Measurements from ENCODE around the gene GHR.
"Not testable (repeated sequence)": the region's sequence is repeated elsewhere in the genome, so short reads cannot be mapped to it uniquely, and the experiment has no call there.

GHR gene

DNA sequence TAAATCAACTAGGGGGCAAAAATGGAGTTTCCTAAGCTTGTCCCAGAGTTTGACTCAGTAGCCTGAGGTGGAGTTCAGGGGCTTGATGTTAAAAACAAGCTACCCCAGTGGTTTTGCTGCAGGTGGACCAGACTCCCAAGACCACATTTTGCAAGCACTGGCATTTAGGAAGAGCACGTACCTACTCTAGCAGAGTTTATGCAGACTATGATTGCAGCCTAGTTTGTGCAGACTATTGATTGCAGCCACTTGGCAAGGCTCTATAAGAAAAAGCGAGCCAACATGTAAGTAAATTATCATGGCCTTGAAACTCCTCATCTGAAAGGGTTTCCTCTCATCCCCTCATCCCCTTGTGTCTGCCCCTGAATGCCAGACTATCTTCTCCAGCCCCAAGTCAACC is 231.4 kb downstream of the GHR start:
- no peaks in the 10 kb centered on the region for H3K4me1 ChIP-seq (ENCODE audit: insufficient read depth, low read length)
- no peaks in the 10 kb centered on the region for H3K9me3 ChIP-seq (ENCODE audit: low read length)
- H3K27me3 ChIP-seq (ENCODE audit: control insufficient read depth in 1 of 2, insufficient read depth in 2 of 2, low read length in 2 of 2), result no peaks in the 10 kb centered on the region
- H3K36me3 ChIP-seq (ENCODE audit: insufficient read depth, low read length), result no peaks in the 10 kb centered on the region
- no peak overlapping the region for H3K27ac ChIP-seq (ENCODE audit: low read depth, low read length)
- H3K4me3 ChIP-seq (ENCODE audit: low read depth in 1 of 2, low read length in 2 of 2), result no peak overlapping the region
- H3K9ac ChIP-seq (ENCODE audit: low read length), result no peak overlapping the region

DNA sequence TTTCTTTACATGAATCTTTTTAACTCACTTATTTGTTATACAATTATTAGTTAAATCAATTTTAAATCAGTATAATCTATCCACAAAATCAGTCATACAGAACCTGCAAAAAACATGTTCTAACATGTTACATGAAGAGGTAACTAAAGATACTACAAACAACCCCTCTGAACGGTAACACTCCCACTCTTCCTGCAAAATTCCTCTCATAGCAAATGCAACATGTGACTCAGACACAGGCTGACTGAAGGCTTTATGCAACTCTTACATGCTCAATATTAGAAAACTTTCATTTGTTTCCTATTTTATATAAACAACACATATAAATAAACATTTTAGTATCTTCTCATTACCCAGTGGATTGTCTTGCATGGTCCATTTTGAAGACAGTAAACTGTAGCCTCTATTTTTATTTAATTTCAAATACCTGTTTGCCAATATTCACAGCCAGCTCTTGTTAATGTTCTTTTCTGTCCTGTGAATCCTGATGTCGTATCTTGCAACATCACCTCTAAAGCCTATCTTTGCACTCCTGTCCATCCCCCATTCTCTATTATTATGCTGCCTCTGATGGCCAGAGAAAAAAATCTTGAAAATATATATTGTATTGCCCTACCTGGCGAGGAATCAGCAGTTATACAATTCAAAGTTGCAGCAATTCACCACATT is 232.9 kb downstream of the GHR start:
- H3K9me3 ChIP-seq (ENCODE audit: low read length), result no peaks in the 10 kb centered on the region
- H3K27ac ChIP-seq (ENCODE audit: low read depth, low read length), result no peak overlapping the region
- H3K27me3 ChIP-seq (ENCODE audit: control insufficient read depth in 1 of 2, insufficient read depth in 2 of 2, low read length in 2 of 2), result no peaks in the 10 kb centered on the region
- H3K4me3 ChIP-seq (ENCODE audit: low read depth in 1 of 2, low read length in 2 of 2), result no peak overlapping the region
- H3K9ac ChIP-seq (ENCODE audit: low read length), result no peak overlapping the region
- no peaks in the 10 kb centered on the region for H3K36me3 ChIP-seq (ENCODE audit: insufficient read depth, low read length)
- no peaks in the 10 kb centered on the region for H3K4me1 ChIP-seq (ENCODE audit: insufficient read depth, low read length)

DNA sequence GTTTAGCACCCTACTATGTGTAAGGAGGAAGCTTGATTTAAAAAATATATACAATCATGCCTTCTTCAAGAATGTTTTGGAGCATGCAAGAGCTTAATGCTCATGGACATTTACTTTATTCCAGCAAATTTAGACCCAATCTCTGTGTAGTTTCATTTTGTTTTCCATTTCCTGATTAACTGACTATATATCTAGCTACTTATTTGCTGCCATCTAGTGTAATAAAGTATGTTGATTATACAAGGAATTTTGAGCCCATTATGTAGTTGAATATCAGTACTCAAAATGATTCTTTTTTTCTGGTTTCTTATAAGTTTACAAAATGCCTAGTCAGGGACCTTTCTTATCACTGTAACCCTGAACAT is 233.4 kb downstream of the GHR start:
- Histone ChIP-seq H3K36me3 (ENCODE audit: insufficient read depth, low read length) (no peaks in the 10 kb centered on the region), H3K9ac (ENCODE audit: low read length) (no peak overlapping the region), H3K9me3 (ENCODE audit: low read length) (no peaks in the 10 kb centered on the region), H3K27me3 (ENCODE audit: control insufficient read depth in 1 of 2, insufficient read depth in 2 of 2, low read length in 2 of 2) (no peaks in the 10 kb centered on the region), H3K4me3 (ENCODE audit: low read depth in 1 of 2, low read length in 2 of 2) (no peak overlapping the region), H3K4me1 (ENCODE audit: insufficient read depth, low read length) (no peaks in the 10 kb centered on the region), H3K27ac (ENCODE audit: low read depth, low read length) (no peak overlapping the region)

DNA sequence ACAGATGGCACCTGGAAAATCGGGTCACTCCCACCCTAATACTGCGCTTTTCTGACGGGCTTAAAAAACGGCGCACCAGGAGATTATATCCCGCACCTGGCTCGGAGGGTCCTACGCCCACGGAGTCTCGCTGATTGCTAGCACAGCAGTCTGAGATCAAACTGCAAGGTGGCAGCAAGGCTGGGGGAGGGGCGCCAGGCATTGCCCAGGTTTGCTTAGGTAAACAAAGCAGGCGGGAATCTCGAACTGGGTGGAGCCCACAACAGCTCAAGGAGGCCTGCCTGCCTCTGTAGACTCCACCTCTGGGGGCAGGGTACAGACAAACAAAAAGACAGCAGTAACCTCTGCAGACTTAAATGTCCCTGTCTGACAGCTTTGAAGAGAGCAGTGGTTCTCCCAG is 236.6 kb downstream of the GHR start:
- H3K4me3 ChIP-seq (ENCODE audit: low read depth in 1 of 2, low read length in 2 of 2); H3K36me3 ChIP-seq (ENCODE audit: insufficient read depth, low read length); H3K27me3 ChIP-seq (ENCODE audit: control insufficient read depth in 1 of 2, insufficient read depth in 2 of 2, low read length in 2 of 2); H3K27ac ChIP-seq (ENCODE audit: low read depth, low read length); H3K9me3 ChIP-seq (ENCODE audit: low read length); H3K9ac ChIP-seq (ENCODE audit: low read length); H3K4me1 ChIP-seq (ENCODE audit: insufficient read depth, low read length): not testable (repeated sequence)

DNA sequence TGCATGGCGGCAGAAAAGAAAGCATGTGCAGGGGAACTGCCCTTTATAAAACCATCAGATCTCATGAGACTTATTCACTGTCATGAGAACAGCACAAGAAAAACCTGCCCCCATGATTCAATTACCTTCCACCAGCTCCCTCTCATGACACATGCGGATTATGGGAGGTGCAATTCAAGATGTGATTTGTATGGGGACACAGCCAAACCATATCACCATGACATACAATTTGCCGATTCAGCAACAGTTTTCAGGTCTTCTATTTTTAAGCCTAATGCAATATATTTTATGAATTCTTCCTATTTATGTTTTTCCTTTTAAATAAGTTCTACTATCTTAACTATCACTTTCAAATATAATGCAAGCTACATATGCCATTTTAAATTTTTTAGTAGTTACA is 242.6 kb downstream of the GHR start:
- Histone ChIP-seq H3K4me1 (ENCODE audit: insufficient read depth, low read length) (no peaks in the 10 kb centered on the region), H3K36me3 (ENCODE audit: insufficient read depth, low read length) (no peaks in the 10 kb centered on the region), H3K9me3 (ENCODE audit: low read length) (no peaks in the 10 kb centered on the region), H3K27me3 (ENCODE audit: control insufficient read depth in 1 of 2, insufficient read depth in 2 of 2, low read length in 2 of 2) (no peaks in the 10 kb centered on the region), H3K9ac (ENCODE audit: low read length) (no peak overlapping the region), H3K4me3 (ENCODE audit: low read depth in 1 of 2, low read length in 2 of 2) (no peak overlapping the region), H3K27ac (ENCODE audit: low read depth, low read length) (no peak overlapping the region)

DNA sequence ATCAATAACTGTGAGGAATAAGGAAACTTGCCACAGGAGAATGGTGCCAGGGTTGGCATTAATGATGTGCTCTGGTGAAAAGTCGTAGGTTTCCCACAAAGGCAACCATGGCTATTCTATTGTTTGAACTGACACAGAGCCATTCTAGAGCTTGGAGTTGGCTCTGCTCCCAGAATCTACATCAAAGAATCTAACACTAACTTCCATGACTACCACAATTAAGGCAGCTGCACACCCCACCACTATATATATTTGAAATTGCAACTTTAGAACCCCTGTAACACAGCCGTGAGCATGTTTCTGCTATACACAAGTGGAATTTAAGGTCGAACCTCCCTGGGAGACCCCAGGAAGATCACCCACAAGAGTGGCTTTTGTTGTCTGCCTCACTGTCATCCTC is 243.6 kb downstream of the GHR start:
- no peaks in the 10 kb centered on the region for H3K4me1 ChIP-seq (ENCODE audit: insufficient read depth, low read length)
- no peaks in the 10 kb centered on the region for H3K9me3 ChIP-seq (ENCODE audit: low read length)
- no peak overlapping the region for H3K27ac ChIP-seq (ENCODE audit: low read depth, low read length)
- H3K4me3 ChIP-seq (ENCODE audit: low read depth in 1 of 2, low read length in 2 of 2), result no peak overlapping the region
- H3K36me3 ChIP-seq (ENCODE audit: insufficient read depth, low read length), result no peaks in the 10 kb centered on the region
- no peaks in the 10 kb centered on the region for H3K27me3 ChIP-seq (ENCODE audit: control insufficient read depth in 1 of 2, insufficient read depth in 2 of 2, low read length in 2 of 2)
- no peak overlapping the region for H3K9ac ChIP-seq (ENCODE audit: low read length)

DNA sequence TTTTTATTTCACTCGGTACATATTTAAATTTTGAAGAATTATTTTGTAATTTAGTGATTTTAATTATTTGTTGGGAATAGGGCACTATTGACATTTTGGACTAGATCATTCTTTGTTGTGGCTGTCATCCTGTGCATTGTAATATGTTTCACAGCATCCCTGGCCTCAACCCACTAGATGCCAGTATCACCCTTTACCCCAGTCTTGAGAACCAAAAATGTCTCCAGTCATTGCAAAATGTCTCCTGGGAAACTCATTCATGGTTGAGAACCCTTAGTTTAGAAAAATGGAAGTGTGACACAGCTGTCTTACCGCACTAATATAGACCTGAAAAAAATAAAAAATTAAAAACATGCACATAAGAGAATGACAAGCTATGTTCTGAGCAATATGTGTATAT is 245.0 kb downstream of the GHR start:
- no peaks in the 10 kb centered on the region for H3K27me3 ChIP-seq (ENCODE audit: control insufficient read depth in 1 of 2, insufficient read depth in 2 of 2, low read length in 2 of 2)
- H3K36me3 ChIP-seq (ENCODE audit: insufficient read depth, low read length), result no peaks in the 10 kb centered on the region
- no peak overlapping the region for H3K4me3 ChIP-seq (ENCODE audit: low read depth in 1 of 2, low read length in 2 of 2)
- H3K9me3 ChIP-seq (ENCODE audit: low read length), result no peaks in the 10 kb centered on the region
- H3K27ac ChIP-seq (ENCODE audit: low read depth, low read length), result no peak overlapping the region
- no peaks in the 10 kb centered on the region for H3K4me1 ChIP-seq (ENCODE audit: insufficient read depth, low read length)
- no peak overlapping the region for H3K9ac ChIP-seq (ENCODE audit: low read length)

DNA sequence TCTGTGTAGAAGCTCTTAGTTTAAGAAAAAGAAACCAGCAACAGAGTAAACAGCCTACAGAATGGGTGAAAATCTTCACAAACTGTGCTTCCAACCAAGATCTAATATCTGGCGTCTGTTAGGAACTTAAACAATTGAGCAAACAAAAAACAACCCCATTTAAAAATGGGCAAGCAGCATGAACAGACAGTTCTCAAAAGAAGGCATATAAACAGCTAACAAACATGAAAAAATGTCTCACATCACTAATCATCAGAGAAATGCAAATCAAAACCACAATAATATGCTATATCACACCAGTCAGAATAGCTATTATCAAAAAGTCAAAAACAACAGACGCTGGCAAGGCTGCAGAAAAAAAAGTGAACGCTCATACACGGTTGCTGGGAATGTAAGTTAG is 249.7 kb downstream of the GHR start:
- H3K9me3 ChIP-seq (ENCODE audit: low read length), result no peaks in the 10 kb centered on the region
- no peak overlapping the region for H3K9ac ChIP-seq (ENCODE audit: low read length)
- H3K27ac ChIP-seq (ENCODE audit: low read depth, low read length), result no peak overlapping the region
- no peaks in the 10 kb centered on the region for H3K27me3 ChIP-seq (ENCODE audit: control insufficient read depth in 1 of 2, insufficient read depth in 2 of 2, low read length in 2 of 2)
- H3K4me1 ChIP-seq (ENCODE audit: insufficient read depth, low read length), result no peaks in the 10 kb centered on the region
- no peak overlapping the region for H3K4me3 ChIP-seq (ENCODE audit: low read depth in 1 of 2, low read length in 2 of 2)
- no peaks in the 10 kb centered on the region for H3K36me3 ChIP-seq (ENCODE audit: insufficient read depth, low read length)

DNA sequence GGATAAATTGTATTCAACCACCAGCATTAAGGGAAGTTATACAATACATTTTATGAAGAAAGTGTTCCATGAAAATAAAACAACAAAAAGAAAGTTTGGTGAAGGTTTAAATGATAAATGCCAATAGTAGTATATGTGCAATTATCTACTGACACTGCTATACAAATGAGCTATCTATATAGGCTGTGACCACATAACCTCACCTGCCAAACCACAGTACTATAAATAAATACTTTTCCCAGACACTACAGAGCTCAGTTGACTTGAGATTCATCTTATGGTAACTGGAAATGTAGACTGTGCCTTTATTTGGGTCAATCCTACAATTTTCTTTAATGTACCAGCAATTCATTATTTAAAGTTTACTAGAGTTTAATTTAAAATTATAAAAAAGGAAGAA is 252.4 kb downstream of the GHR start:
- H3K9me3 ChIP-seq (ENCODE audit: low read length), result no peaks in the 10 kb centered on the region
- no peak overlapping the region for H3K4me3 ChIP-seq (ENCODE audit: low read depth in 1 of 2, low read length in 2 of 2)
- H3K4me1 ChIP-seq (ENCODE audit: insufficient read depth, low read length), result no peaks in the 10 kb centered on the region
- no peak overlapping the region for H3K27ac ChIP-seq (ENCODE audit: low read depth, low read length)
- no peaks in the 10 kb centered on the region for H3K27me3 ChIP-seq (ENCODE audit: control insufficient read depth in 1 of 2, insufficient read depth in 2 of 2, low read length in 2 of 2)
- no peaks in the 10 kb centered on the region for H3K36me3 ChIP-seq (ENCODE audit: insufficient read depth, low read length)
- no peak overlapping the region for H3K9ac ChIP-seq (ENCODE audit: low read length)

DNA sequence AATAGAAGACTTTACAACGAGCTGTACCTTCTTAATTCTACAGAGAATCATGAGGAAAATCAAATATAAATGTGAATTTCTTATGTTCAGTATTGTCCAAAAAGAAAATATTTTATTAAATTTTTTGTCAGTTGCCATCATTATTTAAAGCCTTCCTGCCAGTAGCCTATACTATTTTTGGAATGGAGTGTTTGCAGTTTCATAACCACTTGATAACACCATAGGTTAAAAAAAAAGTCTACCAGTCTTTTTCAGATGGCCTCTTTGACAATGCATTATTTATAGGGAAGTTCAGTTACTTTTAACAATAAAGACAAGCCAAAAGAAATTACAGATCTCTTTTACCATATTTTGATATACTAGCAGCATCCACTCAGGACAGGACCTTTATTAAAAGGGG is 253.1 kb downstream of the GHR start:
- H3K27me3 ChIP-seq (ENCODE audit: control insufficient read depth in 1 of 2, insufficient read depth in 2 of 2, low read length in 2 of 2), result no peaks in the 10 kb centered on the region
- no peaks in the 10 kb centered on the region for H3K4me1 ChIP-seq (ENCODE audit: insufficient read depth, low read length)
- no peak overlapping the region for H3K27ac ChIP-seq (ENCODE audit: low read depth, low read length)
- H3K36me3 ChIP-seq (ENCODE audit: insufficient read depth, low read length), result no peaks in the 10 kb centered on the region
- H3K4me3 ChIP-seq (ENCODE audit: low read depth in 1 of 2, low read length in 2 of 2), result no peak overlapping the region
- H3K9me3 ChIP-seq (ENCODE audit: low read length), result no peaks in the 10 kb centered on the region
- H3K9ac ChIP-seq (ENCODE audit: low read length), result no peak overlapping the region

DNA sequence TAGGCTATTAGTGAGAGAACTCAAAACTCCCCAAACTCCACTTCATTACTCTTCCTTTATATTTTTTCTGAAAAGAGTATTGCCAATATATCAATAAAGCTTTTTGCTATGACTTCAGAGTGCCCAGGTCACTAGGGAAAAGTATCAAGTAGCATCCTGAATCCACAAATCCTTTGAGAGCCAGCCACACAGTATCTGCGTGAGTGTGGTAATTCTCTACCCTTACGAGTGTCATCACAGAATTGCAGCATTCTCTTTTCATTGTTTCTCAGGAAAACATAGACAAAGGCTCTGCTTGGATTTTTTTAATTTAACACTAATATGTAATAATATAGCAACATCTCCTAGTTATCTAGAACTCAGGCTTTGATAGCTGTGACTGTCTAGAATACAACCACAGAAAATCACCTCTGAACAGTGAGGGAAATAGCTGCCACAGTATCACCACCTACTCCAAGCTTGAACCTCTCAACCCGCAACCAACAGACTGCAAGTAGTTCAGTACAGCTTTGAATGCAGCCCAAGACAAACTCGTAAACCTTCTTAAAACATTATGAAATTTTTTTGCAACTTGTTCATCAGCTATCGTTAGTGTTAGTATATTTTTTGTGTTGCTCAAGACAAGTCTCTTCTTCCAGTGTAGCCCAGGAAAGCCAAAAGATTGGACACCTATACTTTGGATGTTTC is 254.1 kb downstream of the GHR start:
- H3K27me3 ChIP-seq (ENCODE audit: control insufficient read depth in 1 of 2, insufficient read depth in 2 of 2, low read length in 2 of 2), result no peaks in the 10 kb centered on the region
- no peaks in the 10 kb centered on the region for H3K9me3 ChIP-seq (ENCODE audit: low read length)
- H3K27ac ChIP-seq (ENCODE audit: low read depth, low read length), result no peak overlapping the region
- no peak overlapping the region for H3K9ac ChIP-seq (ENCODE audit: low read length)
- no peaks in the 10 kb centered on the region for H3K4me1 ChIP-seq (ENCODE audit: insufficient read depth, low read length)
- no peak overlapping the region for H3K4me3 ChIP-seq (ENCODE audit: low read depth in 1 of 2, low read length in 2 of 2)
- no peaks in the 10 kb centered on the region for H3K36me3 ChIP-seq (ENCODE audit: insufficient read depth, low read length)

DNA sequence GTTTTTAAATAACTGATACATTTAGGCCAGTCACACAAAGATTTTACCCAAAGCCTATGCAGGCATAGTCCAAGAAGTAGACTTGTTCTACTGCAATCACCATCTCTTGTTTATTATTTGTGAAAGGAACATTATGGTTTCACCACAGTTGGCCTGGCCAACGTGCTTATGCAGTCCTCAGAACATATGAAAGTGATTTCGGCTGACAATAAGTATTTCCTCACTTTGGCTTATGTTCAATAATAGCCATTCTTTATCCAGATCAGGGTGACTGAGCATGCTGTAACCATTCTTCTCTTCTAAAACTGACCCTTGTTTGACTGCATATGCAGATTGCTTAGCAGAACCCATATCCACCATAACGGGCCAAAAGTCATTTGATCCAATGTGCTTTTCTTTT is 256.8 kb downstream of the GHR start:
- Histone ChIP-seq H3K9ac (ENCODE audit: low read length) (no peak overlapping the region), H3K27ac (ENCODE audit: low read depth, low read length) (no peak overlapping the region)

More for the DNA sequence above, 256.8 kb downstream of the GHR start:
- Histone ChIP-seq H3K4me1 (ENCODE audit: insufficient read depth, low read length) (no peaks in the 10 kb centered on the region), H3K27me3 (ENCODE audit: control insufficient read depth in 1 of 2, insufficient read depth in 2 of 2, low read length in 2 of 2) (no peaks in the 10 kb centered on the region), H3K36me3 (ENCODE audit: insufficient read depth, low read length) (no peaks in the 10 kb centered on the region), H3K4me3 (ENCODE audit: low read depth in 1 of 2, low read length in 2 of 2) (no peak overlapping the region), H3K9me3 (ENCODE audit: low read length) (no peaks in the 10 kb centered on the region)
